ENCODE results near the gene ATP1A3.
"Not testable (repeated sequence)": the region's sequence is repeated elsewhere in the genome, so short reads cannot be mapped to it uniquely, and the experiment has no call there.

The ATP1A3 gene

GRCh38 chr19:41993612-41994483 is at the start of gene ATP1A3:
TSS of gene ATP1A3 (minus strand) at chr19:41994230. CDS start at chr19:41994076, 154 bp downstream.
- DNase-seq (ENCODE audit: low read depth): no peak

DNA sequence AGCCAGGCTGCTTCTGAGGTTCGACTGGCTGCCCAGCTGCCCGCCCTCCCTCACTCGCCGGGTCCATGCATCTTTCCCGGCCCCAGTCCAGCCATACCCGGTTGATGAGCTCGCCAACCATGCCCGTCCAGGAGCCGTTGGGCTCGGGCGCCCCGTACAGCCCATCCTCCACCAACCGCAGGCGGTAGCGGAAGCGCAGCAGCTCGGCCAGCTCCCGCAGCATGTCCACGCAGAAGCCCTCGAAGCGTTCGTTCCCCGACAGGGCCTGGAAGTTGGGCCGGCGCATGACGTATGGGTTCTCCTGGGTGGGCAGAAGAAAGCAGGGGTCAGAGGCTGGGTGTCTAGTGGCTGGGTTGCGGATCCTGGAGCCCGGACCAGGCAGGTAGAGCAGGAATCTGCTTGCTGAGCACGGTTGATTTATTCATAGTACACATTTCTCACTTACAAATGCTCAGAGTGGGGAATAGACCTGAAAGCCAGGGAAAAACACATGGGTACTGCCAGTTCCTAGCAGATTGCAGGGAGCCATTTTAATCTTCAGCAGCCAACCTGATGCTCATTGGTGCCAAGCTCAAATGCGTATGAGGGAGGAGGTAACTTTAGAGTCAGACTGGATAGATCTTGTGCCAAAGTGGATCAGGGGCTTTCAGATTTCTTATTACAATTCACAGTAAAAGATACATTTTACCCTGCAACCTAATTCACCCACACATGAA is 48.6 kb upstream of the ATP1A3 start:
- DNase-seq (ENCODE audit: low read depth): no peak

- not testable (repeated sequence) for DNase-seq (ENCODE audit: low read depth)
These were observed 46.5 kb upstream of the ATP1A3 start for GRCh38 chr19:42040491-42040890.

- no peak for DNase-seq (ENCODE audit: low read depth)
These were observed 46.0 kb upstream of the ATP1A3 start for GRCh38 chr19:42040031-42040430.

DNA sequence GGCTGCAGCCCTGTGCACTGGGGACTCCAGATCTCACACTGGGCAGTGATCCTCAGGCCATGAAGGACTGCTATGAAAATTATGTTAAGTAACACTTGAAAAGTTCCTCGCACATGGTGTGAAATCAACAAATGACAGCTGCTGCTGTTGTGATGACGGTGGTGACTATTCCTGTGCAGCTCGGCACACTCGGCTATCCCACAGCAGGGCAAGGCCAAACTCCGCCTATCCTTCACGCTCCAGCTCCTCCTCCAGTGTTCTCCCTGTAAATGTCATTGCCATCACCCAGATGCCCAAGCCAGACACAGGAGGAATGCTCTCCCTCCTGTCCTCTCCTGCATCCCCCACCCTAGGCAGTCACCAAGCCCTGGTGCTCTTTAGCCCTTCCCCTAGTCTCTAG is 44.6 kb upstream of the ATP1A3 start:
- DNase-seq (ENCODE audit: low read depth): no peak

- DNase-seq (ENCODE audit: low read depth): no peak
These were observed 43.6 kb upstream of the ATP1A3 start for GRCh38 chr19:42037649-42038048.

DNA sequence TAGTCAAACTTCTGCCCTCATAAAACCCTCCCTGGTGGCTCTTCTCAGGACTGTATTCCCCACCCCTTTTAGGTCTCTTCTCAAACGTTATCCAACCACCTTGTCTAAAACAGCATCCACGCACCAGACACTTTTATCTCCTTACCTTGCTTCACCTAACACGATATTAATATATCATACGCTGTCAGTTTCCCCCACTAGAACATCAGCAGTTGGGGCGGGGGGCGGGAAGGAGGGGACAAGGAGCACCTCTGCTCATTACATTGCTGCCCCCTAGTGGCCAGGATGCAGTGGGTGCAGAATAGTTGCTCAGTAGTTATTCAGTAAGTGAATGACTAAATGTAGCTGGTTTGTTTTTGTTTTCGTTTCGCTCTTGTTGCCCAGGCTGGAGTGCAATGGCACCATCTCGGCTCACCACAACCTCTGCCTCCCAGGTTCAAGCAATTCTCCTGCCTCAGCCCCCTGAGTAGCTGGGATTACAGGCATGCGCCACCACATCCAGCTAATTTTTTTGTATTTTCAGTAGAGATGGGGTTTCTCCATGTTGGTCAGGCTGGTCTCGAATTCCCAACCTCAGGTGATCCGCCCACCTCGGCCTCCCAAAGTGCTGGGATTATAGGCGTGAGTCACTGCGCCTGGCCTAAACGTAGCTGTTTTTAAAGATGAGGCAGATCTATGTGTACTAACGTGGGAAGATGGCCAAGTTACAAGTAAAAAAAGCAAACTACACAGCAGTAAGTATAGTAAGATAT is 40.8 kb upstream of the ATP1A3 start:
- peak; percentile 39 for DNase-seq (ENCODE audit: low read depth)

DNA sequence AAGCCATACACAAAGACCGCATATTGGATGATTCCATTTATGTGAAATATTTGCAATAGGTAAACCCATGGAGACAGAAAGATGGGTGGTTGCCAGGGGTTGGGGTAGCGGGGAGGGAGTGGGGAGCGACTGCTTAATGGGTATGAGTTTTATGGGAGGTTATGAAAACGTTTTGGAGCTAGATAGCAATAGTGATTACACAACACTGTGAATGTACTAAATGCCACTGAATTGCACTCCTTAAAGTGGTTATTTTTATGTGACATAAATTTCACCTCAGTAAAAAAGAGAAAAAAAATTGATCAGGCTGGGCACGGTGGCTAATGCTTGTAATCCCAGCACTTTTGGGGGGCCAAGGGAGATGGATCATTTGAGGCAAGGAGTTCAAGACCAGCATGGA is 39.4 kb upstream of the ATP1A3 start:
- DNase-seq (ENCODE audit: low read depth): no peak

DNA sequence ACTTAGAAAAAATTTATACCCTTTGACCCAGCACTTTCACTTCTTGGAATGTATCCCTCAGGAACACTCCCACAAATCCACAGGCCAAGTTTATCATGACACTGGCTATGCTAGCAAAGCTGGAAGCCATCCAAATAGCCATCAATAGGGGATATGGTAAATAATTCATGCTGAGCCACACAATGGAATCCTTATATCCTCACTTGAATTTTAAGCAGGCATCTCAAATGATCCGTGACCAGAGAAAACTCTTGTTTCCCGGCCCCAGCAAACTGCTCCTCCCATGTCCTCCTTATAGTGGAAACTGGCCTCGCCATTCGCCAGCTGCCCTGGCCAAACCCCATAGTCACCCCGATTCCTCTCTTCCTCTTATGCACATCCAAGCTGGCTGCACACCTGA is 38.4 kb upstream of the ATP1A3 start:
- DNase-seq (ENCODE audit: low read depth): no peak

- DNase-seq (ENCODE audit: low read depth): no peak
These were observed 36.8 kb upstream of the ATP1A3 start for GRCh38 chr19:42030645-42031440.

DNA sequence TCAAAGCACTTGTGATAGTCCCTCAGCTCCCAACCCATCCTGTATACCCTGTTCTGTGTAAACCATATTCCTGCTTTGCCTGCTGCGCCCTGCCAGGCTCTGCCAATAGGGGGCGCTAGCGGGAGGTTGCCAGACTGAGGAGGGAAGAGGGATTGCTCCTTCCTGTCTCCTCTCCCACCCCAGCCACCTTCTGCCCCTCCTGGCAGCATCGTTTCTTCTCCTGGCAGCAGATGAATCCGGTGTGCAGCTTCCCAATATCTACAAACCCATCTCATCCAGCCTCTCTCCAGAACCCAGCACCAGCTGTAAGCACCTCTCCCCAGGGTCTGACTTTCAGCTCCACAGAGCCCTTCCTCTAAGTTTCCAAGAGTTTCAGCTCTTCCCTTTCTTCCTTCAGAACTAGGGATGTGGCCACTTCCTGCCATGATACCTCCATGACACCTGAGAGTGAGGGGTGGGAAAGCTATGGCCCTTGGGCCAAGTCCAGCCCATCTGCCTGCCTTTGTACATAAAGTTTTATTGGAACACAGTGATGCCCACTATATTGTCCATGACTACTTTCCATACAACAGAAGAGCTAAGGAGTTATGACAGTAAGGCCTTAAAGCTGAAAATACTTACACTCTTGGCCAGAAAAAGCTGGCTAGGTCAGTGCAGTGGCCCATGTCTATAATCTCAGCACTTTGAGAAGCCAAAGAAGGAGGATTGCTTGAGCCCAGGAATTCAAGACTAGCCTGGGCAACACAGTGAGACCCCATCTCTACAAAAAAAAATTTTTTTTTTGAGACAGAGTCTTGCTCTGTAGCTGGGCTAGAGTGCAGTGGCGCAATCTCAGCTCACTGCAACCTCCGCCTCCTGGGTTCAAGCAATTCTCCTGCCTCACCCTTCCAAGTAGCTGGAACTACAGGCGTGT is 34.5 kb upstream of the ATP1A3 start:
- no peak for DNase-seq (ENCODE audit: low read depth)

GRCh38 chr19:42024622-42025111 is 30.6 kb upstream of the ATP1A3 start:
- peak; percentile 61 for DNase-seq (ENCODE audit: low read depth)

DNA sequence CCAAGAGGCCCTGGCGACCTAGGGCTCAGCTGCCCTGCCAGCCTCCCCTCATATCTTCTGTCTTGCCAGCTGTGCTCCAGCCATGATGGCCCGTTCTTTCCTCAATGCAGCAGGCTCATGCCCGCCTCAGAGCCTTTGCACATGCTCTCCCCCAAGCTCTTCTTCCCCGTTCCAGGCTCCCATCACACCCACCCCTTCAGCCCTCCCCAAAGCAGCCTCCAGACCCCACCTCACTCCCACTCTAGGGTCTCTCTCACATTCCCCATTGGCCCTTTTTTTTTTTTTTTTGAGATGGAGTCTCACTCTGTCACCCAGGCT is 29.9 kb upstream of the ATP1A3 start:
- DNase-seq (ENCODE audit: low read depth): no peak

GRCh38 chr19:42023121-42023942 is 29.3 kb upstream of the ATP1A3 start:
- DNase-seq (ENCODE audit: low read depth): no peak

DNA sequence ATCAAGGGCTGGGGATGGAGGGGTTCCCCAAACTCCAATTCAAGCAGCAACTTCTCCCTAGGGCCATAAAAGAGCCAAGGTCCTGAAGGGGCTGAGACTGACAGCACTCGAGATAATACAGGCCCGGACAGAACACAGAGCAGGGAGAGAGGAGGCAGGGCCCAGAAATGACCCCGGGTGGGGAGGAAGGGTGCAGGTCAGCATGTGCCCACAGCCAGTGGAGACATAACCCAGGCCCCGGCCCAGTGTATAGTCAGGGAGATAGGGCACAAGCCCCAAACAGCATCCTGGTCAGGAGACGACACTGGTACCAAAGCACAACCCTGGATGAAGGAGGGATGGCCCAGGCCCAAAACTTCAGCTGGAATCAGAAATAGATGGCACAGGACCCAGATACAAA is 28.6 kb upstream of the ATP1A3 start:
- no peak for DNase-seq (ENCODE audit: low read depth)

DNA sequence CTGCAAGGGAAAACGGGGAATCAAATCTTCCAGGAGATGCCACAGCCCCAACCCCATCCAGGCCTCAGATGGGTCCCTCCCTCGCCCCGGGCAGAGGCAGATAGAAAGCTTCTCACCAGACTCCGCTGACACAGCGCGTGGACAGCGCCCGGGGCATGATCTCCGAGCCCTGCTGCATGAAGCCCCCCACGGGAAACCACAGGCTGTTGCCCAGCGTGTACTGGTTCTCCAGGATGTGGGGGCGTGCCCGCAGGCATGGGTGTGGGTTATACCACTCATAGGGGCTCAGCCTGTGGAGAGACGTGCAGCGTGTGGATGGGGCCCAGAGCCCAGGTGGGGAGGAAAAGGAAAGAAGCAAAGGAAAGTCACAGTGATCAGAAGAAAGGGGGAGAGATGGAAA is 27.2 kb upstream of the ATP1A3 start:
- DNase-seq (ENCODE audit: low read depth): no peak

DNA sequence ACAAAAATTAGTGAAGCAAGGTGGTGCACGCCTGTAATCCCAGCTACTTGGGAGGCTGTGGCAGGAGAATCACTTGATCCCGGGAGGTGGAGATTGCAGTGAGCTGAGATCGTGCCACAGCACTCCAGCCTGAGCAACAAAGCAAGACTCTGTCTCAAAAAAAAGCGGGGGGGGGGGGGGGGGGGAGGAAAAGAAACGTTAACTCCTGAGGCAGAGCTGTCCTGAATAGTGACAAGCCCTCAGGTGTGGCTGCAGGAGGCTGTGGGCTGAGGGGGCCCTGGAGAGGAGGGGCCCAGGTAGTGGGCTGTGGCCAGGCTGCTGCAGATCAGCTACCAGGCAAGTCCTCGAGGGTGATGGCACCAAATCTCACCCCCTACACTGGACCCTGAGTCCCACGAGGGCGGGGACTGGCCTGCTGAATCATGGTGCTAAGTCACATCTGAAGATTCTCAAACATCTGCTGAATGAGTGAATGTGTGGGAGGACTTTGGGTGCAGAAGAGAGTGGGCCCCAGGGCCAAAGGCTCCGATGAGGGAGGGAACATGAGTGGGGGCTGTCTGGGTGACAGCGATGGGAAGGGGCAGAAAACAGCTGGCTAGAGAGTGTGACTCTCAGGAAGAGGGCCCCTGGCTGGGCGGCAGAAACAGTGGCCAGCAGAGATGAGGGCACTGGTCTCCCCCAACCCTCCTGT is 24.6 kb upstream of the ATP1A3 start:
- no peak for DNase-seq (ENCODE audit: low read depth)

GRCh38 chr19:42017040-42017439 is 23.0 kb upstream of the ATP1A3 start:
- DNase-seq (ENCODE audit: low read depth): no peak

DNA sequence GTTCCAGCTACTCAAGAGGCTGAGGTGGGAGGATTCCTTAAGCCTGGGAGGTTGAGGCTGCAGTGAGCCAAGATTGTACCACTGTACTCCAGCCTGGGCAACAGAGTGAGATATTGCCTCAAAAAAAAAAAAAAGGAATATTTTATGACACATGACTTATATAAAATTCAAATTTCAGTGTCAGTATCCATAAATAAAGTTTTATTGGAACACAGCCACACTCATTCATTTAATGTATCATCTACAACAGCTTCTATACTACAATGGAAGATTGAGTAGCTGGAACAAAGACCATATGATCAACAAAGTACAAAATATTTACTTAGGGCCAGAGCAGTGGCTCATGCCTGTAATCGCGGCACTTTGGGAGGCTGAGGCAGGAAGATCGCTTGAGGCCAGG is 18.7 kb upstream of the ATP1A3 start:
- DNase-seq (ENCODE audit: low read depth): not testable (repeated sequence)
